Liver (tissue), 9 donors: ENCODE measurements around the gene ALS2CL. TPM values are rescaled to one million over a fixed set of nuclear protein-coding genes. Genes with fewer than 3 reads are reported as not detected.

Experiments
- DNase-seq: peaks from one replicate; pipeline ENCODE4 v3.0.0-alpha.2; 2017; ENCODE audit warnings: low spot score
- H3K27ac ChIP-seq, 2 donors: one replicate each; pipeline ENCODE4 v1.7.0; 2013; ENCODE audit warnings: inconsistent platforms in 2 of 2, low read length in 2 of 2, control low read depth in 1 of 2, low read depth in 1 of 2, mild to moderate bottlenecking in 1 of 2
- H3K27me3 ChIP-seq, 4 donors: one replicate each; pipeline versions ENCODE4 v1.6.1 to v1.7.0; 2013; ENCODE audit warnings: low read length in 3 of 4, inconsistent platforms in 1 of 4, mild to moderate bottlenecking in 1 of 4, moderate library complexity in 1 of 4; ENCODE audit not compliant: control insufficient read depth in 4 of 4, insufficient read depth in 4 of 4
- H3K36me3 ChIP-seq, 4 donors: one replicate each; pipeline versions ENCODE4 v1.6.1 to v1.7.0; 2013; ENCODE audit warnings: low read length in 3 of 4, mild to moderate bottlenecking in 3 of 4, low read depth in 1 of 4, moderate library complexity in 1 of 4; ENCODE audit not compliant: control insufficient read depth in 4 of 4, insufficient read depth in 3 of 4
- H3K4me1 ChIP-seq, 4 donors: one replicate each; pipeline versions ENCODE4 v1.6.1 to v1.7.0; 2013; ENCODE audit warnings: low read length in 3 of 4, mild to moderate bottlenecking in 3 of 4, moderate library complexity in 1 of 4; ENCODE audit not compliant: control insufficient read depth in 4 of 4, insufficient read depth in 4 of 4
- H3K4me3 ChIP-seq, 3 donors: one replicate each; pipeline versions ENCODE4 v1.6.1 to v1.7.0; 2013; ENCODE audit warnings: low read length in 3 of 3, control low read depth in 1 of 3, low read depth in 1 of 3, mild to moderate bottlenecking in 1 of 3
- H3K9ac ChIP-seq, 2 donors: one replicate each; pipeline ENCODE4 v1.7.0; 2013; ENCODE audit warnings: low read length in 2 of 2, mild to moderate bottlenecking in 2 of 2, moderate library complexity in 2 of 2, control low read depth in 1 of 2, low read depth in 1 of 2
- H3K9me3 ChIP-seq, 4 donors: one replicate each; pipeline versions ENCODE4 v1.6.1 to v1.7.0; 2013; ENCODE audit warnings: low read length in 3 of 4; ENCODE audit not compliant: control insufficient read depth in 4 of 4
- ATF3 ChIP-seq: IDR thresholded peaks from 2 replicates; pipeline ENCODE4 v1.6.1; 2016; ENCODE audit warnings: antibody characterized with exemption
- CTCF ChIP-seq: fragments of 150-350 bp; IDR thresholded peaks from 2 replicates; pipeline ENCODE4 v1.5.1; 2017; ENCODE audit warnings: improper control_type of control experiment, low read depth, low read length; ENCODE audit not compliant: missing input control
- EGR1 ChIP-seq, 2 donors: IDR thresholded peaks; 2 replicates each; pipeline ENCODE4 v1.6.1; 2016 to 2018; ENCODE audit warnings: antibody characterized with exemption in 2 of 2, low read depth in 2 of 2
- FOXA1 ChIP-seq: IDR thresholded peaks from 2 replicates; pipeline ENCODE4 v1.6.1; 2016; ENCODE audit warnings: antibody characterized with exemption
- FOXA2 ChIP-seq: IDR thresholded peaks from 2 replicates; pipeline ENCODE4 v1.6.1; 2016; ENCODE audit warnings: antibody characterized with exemption
- GABPA ChIP-seq, 2 donors: IDR thresholded peaks in 1 of 2; conservative IDR thresholded peaks in 1 of 2; 2 replicates each; pipeline ENCODE4 v1.6.1; 2016; ENCODE audit warnings: antibody characterized with exemption in 2 of 2, mild to moderate bottlenecking in 1 of 2, moderate library complexity in 1 of 2
- HNF4A ChIP-seq, 2 donors: conservative IDR thresholded peaks; 2 replicates each; pipeline ENCODE4 v1.6.1; 2016; ENCODE audit warnings: antibody characterized with exemption in 2 of 2, mild to moderate bottlenecking in 2 of 2
- HNF4G ChIP-seq: IDR thresholded peaks from 2 replicates; pipeline ENCODE4 v1.6.1; 2016; ENCODE audit warnings: antibody characterized with exemption
- JUND ChIP-seq, 2 donors: IDR thresholded peaks; 2 replicates each; pipeline ENCODE4 v1.6.1; 2016; ENCODE audit warnings: antibody characterized with exemption in 2 of 2
- MAX ChIP-seq: IDR thresholded peaks from 2 replicates; pipeline ENCODE4 v1.6.1; 2016; ENCODE audit warnings: antibody characterized with exemption
- NR2F2 ChIP-seq: IDR thresholded peaks from 2 replicates; pipeline ENCODE4 v1.6.1; 2016; ENCODE audit warnings: antibody characterized with exemption
- RAD21 ChIP-seq, 2 donors: IDR thresholded peaks; 2 replicates each; pipeline ENCODE4 v1.6.1; 2016; ENCODE audit warnings: antibody characterized with exemption in 2 of 2, mild to moderate bottlenecking in 2 of 2
- REST ChIP-seq: IDR thresholded peaks from 2 replicates; pipeline ENCODE4 v1.6.1; 2016; ENCODE audit warnings: antibody characterized with exemption, mild to moderate bottlenecking
- RXRA ChIP-seq, 2 donors: IDR thresholded peaks; 2 replicates each; pipeline ENCODE4 v1.6.1; 2017 to 2018; ENCODE audit warnings: antibody characterized with exemption in 2 of 2, mild to moderate bottlenecking in 1 of 2
- SP1 ChIP-seq: IDR thresholded peaks from 2 replicates; pipeline ENCODE4 v1.6.1; 2018; ENCODE audit warnings: antibody characterized with exemption, mild to moderate bottlenecking
- TAF1 ChIP-seq: conservative IDR thresholded peaks from 2 replicates; pipeline ENCODE4 v1.6.1; 2016; ENCODE audit warnings: antibody characterized with exemption, mild to moderate bottlenecking
- YY1 ChIP-seq: IDR thresholded peaks from 2 replicates; pipeline ENCODE4 v1.6.1; 2016; ENCODE audit warnings: antibody characterized with exemption, mild to moderate bottlenecking
- WGBS: extraction: QIAGEN DNeasy Blood & Tissue Kit; methylation state at CpG from one replicate; pipeline ENCODE4 v1.1.7; 2013; 5-methylcytosine and 5-hydroxymethylcytosine counted together
- polyA plus RNA-seq, 2 donors: library from polyadenylated mRNA; stranded (reverse) in 1 of 2; unstranded in 1 of 2; fragments of 200-250 nt in 1 of 2; fragments of >200 nt in 1 of 2; fragmentation: Nextera tagmentation in 1 of 2; extraction: Ambion mirVana in 1 of 2; gene quantifications; one replicate each; pipeline versions ENCODE4 v1.2.1 to v1.2.3, GENCODE V29; 2013 to 2015
- total RNA-seq, 2 donors: library from RNA; depleted of rRNA; stranded (reverse); fragments of >200 nt; gene quantifications; one replicate each; pipeline ENCODE4 v1.2.3, GENCODE V29; 2014
- TF ChIP-seq, protein P1 (sequence below): IDR thresholded peaks from 2 replicates; pipeline ENCODE4 v1.6.1; 2016; ENCODE audit warnings: antibody characterized with exemption
- donor health status: healthy.
- donor health status: healthy.
- donor health status: healthy.
- donor health status: healthy.
- donor health status: healthy.

ALS2CL gene
- total and polyA plus RNA-seq, 4 donors: 0.51 to 22.9 (median 5.7) TPM

DNA sequence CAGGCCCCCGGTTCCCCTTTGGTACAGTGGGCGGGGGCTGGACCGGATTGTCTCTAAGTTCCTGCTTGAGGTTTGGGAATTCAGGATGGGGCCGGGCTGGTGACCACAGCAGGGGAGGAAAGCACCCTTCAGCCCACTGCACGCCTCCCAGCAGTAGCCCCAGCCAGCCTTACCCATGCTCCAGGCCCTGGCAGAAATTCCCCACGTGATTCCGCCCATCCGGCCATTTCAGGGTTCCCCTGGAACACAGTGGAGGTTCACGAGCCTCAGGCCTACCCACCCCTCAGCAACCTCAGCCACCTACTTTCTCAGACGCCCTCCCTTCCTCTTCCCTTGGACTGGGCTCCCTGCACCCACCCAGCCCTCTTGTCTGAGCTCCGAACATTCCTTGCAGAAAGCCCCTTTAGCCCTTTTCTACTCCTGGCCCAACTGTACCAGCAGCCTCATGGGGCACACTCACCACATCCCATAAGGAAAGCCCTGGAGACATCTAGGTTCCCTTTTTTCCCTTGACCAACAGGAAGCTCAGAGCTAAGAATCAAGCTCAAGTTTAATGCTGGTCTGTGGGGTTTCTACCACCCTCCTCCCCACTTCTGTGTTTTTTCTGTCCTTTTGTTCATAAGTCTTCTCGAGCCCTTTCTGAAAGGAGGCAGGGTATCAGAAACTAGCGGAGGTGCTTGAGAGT, 11.5 kb downstream of the ALS2CL start:
- H3K9me3 ChIP-seq: no peaks in the 10 kb centered on the region
- no peak overlapping the region for H3K9ac ChIP-seq
- no peak overlapping the region for H3K4me3 ChIP-seq
- DNase-seq: no peak
- H3K27ac ChIP-seq: no peak overlapping the region
- H3K27me3 ChIP-seq: no peaks in the 10 kb centered on the region
- H3K36me3 ChIP-seq: peaks cover 0 to 13% (median 8%) of the 10 kb centered on the region in 4 donors
- no peak for TF ChIP-seq JUND (IDR thresholded peaks at IDR 0.05)
- TF ChIP-seq RAD21 (IDR thresholded peaks at IDR 0.05): no peak
- no peak for TF ChIP-seq NR2F2
- TF ChIP-seq ATF3: no peak
- TF ChIP-seq SP1: no peak
- TF ChIP-seq HNF4G: no peak
- no peak for TF ChIP-seq REST
- TF ChIP-seq GABPA (IDR thresholded peaks at IDR 0.05 in 1 of 2, conservative IDR thresholded peaks at IDR 0.05 in 1 of 2): no peak
- TF ChIP-seq YY1: no peak
- TF ChIP-seq, protein P1, sequence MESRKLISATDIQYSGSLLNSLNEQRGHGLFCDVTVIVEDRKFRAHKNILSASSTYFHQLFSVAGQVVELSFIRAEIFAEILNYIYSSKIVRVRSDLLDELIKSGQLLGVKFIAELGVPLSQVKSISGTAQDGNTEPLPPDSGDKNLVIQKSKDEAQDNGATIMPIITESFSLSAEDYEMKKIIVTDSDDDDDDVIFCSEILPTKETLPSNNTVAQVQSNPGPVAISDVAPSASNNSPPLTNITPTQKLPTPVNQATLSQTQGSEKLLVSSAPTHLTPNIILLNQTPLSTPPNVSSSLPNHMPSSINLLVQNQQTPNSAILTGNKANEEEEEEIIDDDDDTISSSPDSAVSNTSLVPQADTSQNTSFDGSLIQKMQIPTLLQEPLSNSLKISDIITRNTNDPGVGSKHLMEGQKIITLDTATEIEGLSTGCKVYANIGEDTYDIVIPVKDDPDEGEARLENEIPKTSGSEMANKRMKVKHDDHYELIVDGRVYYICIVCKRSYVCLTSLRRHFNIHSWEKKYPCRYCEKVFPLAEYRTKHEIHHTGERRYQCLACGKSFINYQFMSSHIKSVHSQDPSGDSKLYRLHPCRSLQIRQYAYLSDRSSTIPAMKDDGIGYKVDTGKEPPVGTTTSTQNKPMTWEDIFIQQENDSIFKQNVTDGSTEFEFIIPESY: no peak
- no peak for TF ChIP-seq TAF1
- no peak for TF ChIP-seq RXRA (IDR thresholded peaks at IDR 0.05)
- no peaks in the 10 kb centered on the region for H3K4me1 ChIP-seq
- 84% methylated on average over 13 of the region's 13 CpGs for WGBS

GRCh38 chr3:46681387-46681786, 12.1 kb downstream of the ALS2CL start:
- H3K9ac ChIP-seq: no peak overlapping the region
- H3K9me3 ChIP-seq: no peaks in the 10 kb centered on the region
- H3K4me1 ChIP-seq: peaks cover 0 to 4% (median 1%) of the 10 kb centered on the region in 4 donors
- H3K27me3 ChIP-seq: no peaks in the 10 kb centered on the region
- no peak for DNase-seq
- H3K27ac ChIP-seq: no peak overlapping the region
- H3K36me3 ChIP-seq: peaks cover 0 to 13% (median 8%) of the 10 kb centered on the region in 4 donors
- 94% methylated on average over 10 of the region's 10 CpGs for WGBS
- no peak overlapping the region for H3K4me3 ChIP-seq
- TF ChIP-seq EGR1 (IDR thresholded peaks at IDR 0.05; ENCODE audit: low read depth in 2 of 2) (no peak), ATF3 (no peak), MAX (no peak), HNF4A (conservative IDR thresholded peaks at IDR 0.05) (no peak), FOXA2 (no peak), NR2F2 (no peak), FOXA1 (no peak), RAD21 (IDR thresholded peaks at IDR 0.05) (no peak), GABPA (IDR thresholded peaks at IDR 0.05 in 1 of 2, conservative IDR thresholded peaks at IDR 0.05 in 1 of 2) (no peak), CTCF (no peak), TAF1 (no peak), HNF4G (no peak), SP1 (no peak), RXRA (IDR thresholded peaks at IDR 0.05) (no peak), JUND (IDR thresholded peaks at IDR 0.05) (no peak)
- TF ChIP-seq, protein P1: no peak
